Stimulated activated CD8-positive, alpha-beta memory T cell treated with anti-CD3 and anti-CD28 coated beads, Interleukin-15, amount 100 ng/mL, for 4 hours (primary cell): Measurements from ENCODE around the gene COL16A1.

Experiments used
- DNase-seq, 2 donors: peaks; one replicate each; pipeline ENCODE4 v3.0.0-alpha.2; 2020; ENCODE audit warnings: low read depth in 2 of 2

The COL16A1 gene

GRCh38 chr1:31648641-31649357, 55.0 kb downstream of the COL16A1 start:
- no peak for DNase-seq

GRCh38 chr1:31648190-31648589, 55.6 kb downstream of the COL16A1 start:
- DNase-seq: no peak

- no peak for DNase-seq
Observed at GRCh38 chr1:31647106-31647505, 56.7 kb downstream of the COL16A1 start.

GRCh38 chr1:31646259-31646960, 57.4 kb downstream of the COL16A1 start:
- DNase-seq: no peak

DNA sequence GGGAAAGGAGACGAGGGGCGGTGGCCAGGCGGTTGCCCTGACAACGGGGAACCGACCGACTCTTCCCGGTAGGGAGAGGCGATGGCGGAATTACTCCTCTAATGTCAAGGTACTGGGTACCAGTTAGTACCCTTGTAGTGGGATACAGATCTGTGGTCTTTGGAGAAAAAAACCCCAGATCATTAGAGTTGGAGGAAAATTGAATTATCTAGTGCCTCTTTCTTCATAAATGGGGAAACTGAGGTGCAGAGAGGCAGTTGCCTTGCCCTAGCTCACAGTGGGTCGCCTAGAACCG, 58.6 kb downstream of the COL16A1 start:
- no peak for DNase-seq

GRCh38 chr1:31644560-31645273, 59.1 kb downstream of the COL16A1 start, which contains the start of gene PEF1:
Gene PEF1 (minus strand): TSS chr1:31644876. CDS start chr1:31644864, 12 bp downstream.
- DNase-seq: peak; percentile 96 to 99

DNA sequence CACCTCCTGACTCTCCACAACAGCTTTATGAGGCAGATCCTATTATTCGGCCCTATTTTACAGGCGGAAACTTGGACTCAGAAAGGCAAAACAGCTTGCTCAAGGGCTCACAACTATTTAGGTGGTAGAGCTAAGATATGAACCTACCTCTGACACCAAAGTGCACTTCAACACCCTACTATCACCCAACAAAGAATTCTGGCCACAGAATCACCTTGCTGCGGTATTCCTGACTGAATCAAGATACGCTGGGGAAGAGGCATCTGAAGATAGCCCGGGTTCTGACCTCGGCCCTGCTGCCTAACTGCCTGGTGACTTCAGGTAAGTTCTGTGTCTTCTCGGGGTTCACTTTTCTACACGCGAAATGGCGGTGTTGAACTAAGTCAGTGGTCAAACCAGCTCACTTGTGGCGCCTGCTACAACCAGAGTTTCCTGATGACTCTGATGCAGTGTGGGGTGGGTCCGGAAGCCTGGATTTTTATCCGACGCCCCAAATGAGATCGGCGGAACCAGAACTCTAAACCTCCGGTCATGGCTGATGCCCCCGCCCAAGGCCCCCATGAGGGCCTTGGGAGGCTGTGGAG, 59.7 kb downstream of the COL16A1 start:
- DNase-seq: no peak

- DNase-seq: no peak
Observed at GRCh38 chr1:31642897-31643296, 60.9 kb downstream of the COL16A1 start.

DNA sequence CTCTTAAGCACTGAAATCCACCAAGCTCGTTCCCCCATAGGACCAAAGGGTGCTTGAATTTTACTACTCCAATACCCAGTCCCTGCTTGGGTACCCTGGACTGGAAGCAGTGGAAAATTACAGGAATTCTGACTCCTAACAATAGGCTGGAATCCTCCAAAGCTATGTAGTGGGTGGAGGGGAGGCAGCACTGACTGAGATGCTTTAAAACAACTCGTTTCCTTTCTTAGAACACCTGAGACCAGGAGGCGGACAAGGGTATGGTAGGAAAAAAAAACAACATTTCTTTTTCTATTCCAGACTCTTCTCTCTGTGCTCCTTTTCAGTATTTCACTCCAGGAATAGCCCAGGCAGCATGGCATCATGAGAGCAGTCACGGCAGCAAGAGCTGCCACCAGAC, 61.5 kb downstream of the COL16A1 start:
- DNase-seq: no peak

GRCh38 chr1:31640964-31641363, 62.9 kb downstream of the COL16A1 start:
- DNase-seq: no peak

GRCh38 chr1:31640179-31640578, 63.6 kb downstream of the COL16A1 start:
- DNase-seq: no peak

- no peak for DNase-seq
Observed at GRCh38 chr1:31639543-31639942, 64.3 kb downstream of the COL16A1 start.

- DNase-seq: no peak
Observed at GRCh38 chr1:31637915-31638673, 65.7 kb downstream of the COL16A1 start.

- DNase-seq: no peak
Observed at GRCh38 chr1:31633117-31633516, 70.7 kb downstream of the COL16A1 start.

DNA sequence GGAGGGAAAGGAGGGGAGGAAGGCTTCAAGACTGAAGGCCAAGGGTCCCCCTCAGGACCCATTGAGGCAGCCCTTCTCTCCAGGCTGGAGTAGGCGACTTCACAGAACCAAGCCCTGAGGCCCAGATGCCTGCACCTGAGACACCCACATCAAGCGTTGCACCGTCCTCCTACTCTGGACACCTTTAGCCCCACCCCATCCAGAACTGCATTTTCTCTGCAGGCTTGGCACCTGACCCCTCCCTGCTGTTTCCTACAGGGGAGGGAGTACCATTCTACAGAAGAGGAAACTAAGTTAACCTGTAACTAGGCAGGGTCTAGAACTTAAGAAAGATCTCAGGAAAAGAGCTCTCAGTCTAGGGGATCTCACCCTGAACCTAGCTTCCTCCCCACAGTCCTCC, 71.2 kb downstream of the COL16A1 start:
- no peak for DNase-seq

GRCh38 chr1:31628931-31629556, 74.8 kb downstream of the COL16A1 start:
- no peak for DNase-seq

DNA sequence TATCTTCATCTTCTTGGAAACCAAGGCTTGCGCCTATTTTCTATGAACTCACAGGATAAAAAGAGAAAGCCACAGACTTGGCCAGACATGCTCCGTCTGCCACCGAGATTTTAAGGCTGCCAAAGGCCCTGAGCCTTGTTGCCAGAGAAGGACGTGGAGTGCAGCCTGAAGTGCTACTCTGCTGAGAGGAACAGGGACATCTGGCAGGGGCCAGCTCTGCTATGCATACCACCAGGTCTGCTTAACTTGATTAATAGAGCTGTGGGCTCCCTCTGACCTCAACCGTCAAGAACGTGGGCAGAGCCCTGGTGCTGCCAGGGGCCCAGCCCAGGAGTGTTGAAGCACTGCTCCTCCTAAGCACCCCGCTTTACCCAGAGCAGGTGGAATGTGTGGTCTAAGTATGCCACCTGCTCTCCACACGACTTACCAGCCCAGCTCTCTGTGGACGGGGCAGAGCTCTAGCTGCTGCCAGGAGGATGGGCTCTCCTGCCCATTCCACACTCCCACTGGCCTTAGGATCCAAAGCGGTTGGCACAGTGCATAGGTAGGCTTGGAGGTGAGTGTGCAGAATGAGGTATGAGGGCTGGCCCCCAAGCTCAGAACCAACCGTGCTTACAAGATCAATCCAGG, 75.8 kb downstream of the COL16A1 start:
- DNase-seq: no peak

DNA sequence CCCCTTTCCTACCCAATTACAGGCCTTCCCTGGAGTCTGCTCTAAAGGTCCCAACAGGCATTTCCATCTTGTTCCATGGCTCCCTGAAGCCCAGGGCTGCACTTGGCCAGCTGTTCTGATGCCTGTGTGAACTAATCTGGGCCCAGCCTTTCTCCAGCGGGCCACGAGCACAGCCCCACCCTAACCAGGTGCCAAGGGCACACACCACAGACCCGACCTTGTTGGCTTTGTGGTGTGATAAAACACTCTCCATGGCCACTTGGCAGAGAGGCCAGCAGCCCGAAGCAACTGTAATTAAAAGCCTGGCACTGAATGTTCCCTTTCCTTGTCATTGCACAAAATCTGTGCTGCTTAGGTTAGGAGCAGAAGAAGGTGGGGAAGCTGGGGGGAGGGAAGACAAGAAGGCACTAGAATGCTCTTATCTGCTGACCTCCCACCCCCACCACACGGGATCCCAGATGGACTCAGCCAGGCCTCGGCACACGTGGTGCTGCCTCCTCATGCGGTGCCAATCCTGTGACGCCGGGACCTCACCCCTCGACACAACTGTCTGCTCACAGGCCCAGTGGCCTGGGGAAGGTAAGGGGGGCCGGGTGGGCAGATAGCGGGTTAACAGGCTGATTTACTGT, 76.4 kb downstream of the COL16A1 start:
- DNase-seq: no peak

DNA sequence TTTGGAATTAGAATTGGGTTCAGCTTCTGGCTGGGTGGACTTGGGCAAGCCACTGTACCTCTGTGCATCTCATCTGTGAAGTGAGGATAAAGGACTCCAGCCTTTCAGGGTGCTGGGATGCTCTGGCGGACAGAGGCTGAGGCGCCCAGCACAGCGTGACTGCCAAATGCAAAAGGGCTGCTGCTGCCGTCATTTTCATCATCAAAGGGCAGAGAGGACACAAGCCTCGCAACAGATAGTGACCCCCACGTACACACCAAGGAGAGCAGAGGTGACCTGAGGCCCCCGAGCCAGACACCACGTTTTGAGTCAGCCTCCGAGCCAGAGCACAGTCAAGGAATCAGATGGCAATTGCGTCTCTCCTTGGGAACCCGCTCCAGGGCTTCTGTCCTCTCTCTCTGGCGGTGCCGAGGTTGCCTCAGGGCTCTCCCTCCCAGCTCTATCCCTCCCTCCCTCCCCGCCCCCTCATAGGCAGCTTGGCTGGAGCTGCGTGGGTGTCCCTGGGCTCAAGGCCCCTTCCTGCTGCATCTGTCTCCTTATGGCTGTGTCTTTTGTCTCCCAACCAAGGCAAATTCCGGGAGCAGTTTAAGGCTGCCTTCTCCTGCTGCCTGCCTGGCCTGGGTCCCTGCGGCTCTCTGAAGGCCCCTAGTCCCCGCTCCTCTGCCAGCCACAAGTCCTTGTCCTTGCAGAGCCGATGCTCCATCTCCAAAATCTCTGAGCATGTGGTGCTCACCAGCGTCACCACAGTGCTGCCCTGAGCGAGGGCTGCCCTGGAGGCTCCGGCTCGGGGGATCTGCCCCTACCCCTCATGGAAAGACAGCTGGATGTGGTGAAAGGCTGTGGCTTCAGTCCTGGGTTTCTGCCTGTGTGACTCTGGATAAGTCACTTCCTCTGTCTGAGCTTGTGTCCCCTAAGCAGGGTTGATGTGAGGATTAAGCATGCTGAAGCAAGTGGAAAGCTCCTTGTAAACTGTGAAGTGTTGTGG, 77.3 kb downstream of the COL16A1 start:
- no peak for DNase-seq
